NCI-H460 (cell line): ENCODE results near the gene TENM4. TPM values are rescaled to one million over a fixed set of nuclear protein-coding genes. Genes with fewer than 3 reads are reported as not detected.
"Not testable (repeated sequence)": the region's sequence is repeated elsewhere in the genome, so short reads cannot be mapped to it uniquely, and the experiment has no call there.

Experiments
- DNase-seq: peaks from one replicate; pipeline ENCODE4 v3.0.0-alpha.2; 2016; ENCODE audit warnings: low read depth; ENCODE audit errors: extremely low read depth
- total RNA-seq: library from RNA; depleted of rRNA; stranded (reverse); fragments of >200 nt; shearing (Covaris generic); gene quantifications from 2 replicates; pipeline ENCODE4 v1.2.3, GENCODE V29; 2014

The TENM4 gene
- total RNA-seq, 1 experiment from 2014 or later, result not detected

DNA sequence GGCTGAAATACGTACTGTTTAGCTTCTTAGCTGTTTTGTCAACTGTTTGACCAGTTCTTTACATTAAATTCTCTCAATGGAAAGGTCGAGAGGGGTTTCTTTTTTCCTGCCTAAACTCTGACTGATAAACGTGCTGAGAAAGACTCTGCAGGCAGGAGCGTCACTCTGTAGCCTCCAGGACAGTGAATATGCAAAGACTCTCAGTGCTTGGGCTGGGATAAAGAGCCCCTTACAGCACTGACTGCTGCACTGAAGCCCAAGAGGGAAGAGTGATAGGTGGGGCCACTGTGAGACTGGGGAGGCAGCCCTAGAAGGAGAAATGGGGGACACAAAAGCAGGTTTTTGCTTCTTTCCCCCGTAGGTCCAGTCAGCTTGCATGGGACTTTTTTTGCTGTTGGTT is 213.5 kb downstream of the TENM4 start:
- no peak for DNase-seq

DNA sequence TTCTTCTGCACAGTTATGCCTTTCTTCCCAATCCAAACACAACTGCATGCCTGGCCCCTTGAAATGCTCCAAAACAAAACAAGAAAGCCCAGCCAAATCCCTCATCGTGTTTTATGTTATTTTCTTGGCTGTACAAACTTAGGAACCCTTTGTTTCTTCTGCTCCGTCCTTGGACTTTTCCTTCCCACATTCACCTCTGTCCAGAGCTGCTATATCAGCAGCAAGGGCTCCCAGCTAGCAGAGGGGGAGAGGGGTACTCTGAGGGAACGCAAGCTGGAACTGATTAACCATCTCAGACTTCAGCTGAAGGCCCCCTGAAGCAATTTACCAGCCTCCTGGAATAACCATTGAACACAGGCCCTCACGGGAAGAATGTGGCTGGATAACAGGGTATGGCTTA is 214.7 kb downstream of the TENM4 start:
- DNase-seq, result no peak

DNA sequence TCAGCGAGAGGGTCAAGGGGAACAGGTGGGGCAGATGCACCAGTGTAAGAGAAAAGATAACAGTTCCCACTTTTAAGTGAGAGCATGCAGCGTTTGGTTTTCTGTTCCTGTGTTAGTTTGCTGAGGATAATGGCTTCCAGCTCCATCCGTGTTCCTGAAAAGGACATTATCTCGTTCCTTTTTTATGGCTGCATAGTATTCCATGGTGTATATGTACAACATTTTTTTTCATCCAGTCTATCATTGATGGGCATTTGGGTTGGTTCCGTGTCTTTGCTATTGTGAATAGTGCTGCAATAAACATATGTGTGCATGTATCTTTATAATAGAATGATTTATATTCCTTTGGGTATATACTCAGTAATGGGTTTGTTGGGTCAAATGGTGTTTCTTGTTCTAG is 218.7 kb downstream of the TENM4 start:
- DNase-seq, result not testable (repeated sequence)

DNA sequence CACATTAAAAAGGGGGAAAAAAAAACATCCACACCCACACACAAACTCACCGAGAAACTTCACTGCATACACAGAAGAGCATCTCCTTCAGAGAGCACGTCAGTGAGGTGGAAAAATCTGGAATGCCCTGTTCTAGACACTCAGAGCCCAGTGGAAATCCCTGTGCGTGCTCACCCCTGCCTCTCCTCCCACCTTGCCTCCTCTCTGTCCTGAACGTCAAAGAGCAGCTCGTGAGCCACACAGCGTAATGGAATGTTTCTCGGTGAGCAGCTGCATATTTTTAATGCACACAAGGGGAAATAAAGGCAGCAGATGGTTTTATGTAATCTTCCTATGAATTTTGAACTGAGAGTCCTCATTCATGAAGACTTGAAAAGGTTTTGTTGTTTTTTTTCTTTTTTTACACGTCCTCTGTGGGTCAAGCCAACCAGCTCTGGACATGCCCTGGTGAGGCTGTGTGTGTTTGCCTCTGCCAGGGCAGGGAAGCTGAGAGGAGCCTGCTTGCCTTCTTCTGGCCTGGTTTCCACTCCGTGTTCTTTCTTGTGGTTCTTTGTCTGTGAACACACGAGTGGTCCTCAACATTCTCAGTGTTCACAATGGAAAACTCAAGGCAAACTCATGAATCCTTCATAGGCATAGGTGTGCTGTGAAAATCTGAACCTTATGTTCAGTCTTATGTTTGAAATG is 219.2 kb downstream of the TENM4 start:
- DNase-seq, result no peak

DNA sequence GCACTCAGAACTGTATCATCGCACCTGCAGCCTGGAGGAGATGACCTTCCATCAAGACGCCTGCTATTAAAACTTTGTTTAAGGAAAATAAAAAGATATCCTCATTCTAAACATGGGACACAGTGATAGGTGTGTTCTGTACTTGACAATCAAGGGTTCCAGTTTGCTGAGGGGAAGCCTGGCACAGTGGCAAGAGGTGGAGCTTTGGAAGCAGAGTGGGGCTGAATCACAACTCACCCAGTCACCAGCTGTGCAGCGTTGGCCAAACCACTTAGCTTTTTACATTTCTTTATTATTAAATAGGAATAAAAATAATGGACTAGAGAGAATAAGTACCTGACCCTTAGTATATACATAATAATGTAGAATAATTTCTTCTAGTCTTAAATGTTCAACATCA is 220.7 kb downstream of the TENM4 start:
- no peak for DNase-seq

DNA sequence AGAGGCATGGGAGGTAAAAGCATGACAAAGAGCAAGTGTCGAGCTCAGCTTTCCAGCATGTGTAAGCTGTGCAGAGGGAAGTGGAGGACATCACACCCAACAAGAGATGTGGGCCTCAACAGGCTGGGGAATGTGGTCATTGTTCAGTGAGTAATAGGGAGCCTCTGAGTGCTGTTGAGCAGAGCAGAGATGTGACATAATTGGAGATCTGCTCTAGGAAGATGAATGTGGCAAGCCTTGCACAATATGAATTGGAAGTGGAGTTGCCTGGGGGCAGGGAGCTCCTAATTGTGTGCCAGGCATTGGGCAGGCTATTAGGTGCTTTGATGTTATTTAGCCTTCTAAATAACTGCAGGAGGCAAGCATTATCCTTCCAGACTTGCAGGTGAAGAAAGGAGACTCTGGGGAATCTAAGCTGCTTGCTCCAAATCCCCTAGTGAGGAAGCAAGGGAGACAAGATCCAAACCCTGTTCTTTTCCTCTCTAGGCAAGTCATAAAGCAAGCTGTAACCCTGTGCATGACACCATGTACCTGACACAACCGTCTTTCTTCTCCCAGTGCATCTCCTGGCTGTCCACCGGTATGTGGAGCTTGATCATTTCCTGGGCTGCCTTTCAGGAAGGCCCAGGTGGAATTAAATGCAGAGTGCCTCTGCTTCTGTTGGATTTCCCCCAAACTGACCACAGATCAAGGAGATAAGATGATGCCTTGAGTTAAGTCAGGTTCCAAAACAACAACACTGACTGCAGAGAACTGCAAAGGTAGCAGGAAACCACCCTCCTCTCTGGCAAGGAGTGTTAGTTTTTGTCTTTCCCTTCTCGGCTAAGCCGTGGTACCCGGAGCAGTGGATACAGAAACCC is 221.4 kb downstream of the TENM4 start:
- no peak for DNase-seq

DNA sequence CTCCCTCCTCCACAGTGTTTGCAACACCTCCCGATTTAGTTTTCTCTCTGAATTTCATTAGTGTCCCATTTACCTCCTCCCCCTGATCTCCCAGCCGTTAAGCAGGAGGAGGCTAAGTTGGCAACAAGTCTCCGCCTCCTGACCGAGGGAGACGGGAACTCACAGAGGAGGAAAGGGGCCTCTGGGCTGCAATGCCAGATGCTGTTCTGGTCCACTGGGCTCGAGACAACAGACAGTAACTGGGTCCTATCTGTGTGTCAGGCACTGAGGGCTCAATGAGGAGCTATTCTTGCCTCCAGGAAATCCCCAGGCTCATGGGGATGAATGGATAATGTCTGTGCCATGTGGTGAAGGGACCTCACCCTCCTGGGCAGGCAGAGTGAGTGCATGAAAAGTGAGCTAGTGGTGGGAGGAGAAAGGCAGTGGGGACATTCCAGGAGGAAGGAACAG is 228.1 kb downstream of the TENM4 start:
- no peak for DNase-seq

DNA sequence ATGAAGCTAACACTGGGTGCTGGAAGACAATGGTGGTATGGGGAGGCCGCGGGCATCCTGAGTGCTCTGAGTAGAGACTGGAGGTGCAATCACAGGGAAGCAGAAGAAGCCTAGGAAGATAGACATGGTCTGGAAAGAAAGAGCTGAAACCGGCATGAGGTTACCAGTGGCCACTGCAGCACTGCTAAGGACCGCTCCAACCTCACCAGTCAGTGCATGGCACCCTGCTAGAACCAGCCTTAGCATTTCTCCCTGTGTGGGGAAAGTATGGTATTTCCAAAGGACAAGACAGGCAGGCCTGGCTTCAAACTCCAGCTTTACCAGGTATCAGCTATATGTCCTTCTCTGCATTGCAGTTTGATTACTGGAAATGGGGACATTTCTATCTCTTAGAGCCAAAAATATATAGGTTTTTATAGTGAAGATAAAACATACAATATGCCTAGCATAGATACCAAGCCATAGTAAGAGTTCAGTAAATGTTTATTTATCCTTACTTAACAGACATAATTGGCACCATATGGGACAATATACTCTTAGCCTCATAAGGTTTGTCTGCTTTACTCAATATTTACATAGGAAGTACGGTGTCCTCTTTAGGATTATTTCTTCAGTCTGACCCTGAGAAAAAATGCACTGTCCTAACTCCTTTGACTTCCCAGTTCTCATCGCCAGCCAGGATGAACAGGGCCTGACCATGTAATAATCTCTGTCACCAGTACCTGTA is 231.1 kb downstream of the TENM4 start:
- DNase-seq, result no peak

DNA sequence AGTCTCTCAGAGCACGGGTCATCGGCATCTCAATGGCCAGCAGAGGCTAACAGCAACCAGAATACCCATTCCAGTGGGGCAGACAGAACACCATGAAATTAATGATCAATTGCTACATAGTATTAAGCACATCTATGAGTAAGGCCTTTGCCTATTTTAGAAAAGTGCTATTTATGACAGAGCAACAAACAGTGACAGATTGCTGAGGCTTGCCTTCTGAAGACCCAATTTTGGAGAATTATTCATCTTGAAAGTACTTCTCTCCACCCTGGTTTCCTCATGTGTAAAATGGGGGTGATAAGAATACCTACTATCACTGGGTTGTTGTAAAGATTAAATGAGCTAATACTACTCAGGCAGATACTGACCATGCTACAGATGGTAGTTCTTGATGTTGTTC is 232.7 kb downstream of the TENM4 start:
- DNase-seq, result no peak

DNA sequence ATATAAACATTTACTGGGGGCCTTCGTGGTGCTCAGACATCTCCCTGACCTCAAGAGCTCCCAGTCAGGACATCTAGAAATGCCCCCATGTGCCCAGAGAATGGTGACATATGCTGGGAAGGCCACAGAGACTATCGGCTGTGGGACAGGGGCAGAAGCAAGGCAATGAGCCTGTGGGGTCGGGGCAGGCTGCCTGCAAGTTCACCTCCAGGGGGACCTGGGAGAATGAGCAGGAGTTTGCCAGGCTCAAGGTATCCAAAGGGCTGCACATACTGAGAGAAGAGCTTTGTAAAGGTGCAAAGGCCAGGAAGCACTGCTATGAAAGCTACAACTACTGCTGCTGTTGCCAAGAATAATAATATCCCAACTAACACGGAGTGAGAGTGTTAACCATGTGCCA is 233.9 kb downstream of the TENM4 start:
- DNase-seq, result no peak

DNA sequence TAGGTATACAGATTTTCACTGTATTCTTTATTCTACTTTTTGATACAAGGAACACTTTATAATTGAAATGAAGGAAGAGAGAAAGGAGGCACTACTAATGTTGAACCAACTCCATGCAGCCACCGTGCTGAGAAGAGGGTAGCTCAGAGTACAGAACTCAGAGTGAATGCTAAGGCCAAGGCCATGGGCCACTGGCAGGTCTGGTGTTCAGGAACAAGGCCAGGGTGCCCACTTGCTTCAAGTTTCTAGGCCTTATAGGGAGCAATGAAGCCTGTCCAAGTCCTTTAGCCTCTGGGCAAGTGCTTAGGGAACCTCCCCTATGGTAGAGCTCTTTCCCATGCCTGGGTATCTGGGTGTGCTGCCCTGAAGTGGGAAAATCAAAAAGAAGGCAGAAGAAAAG is 235.0 kb downstream of the TENM4 start:
- DNase-seq, result no peak

DNA sequence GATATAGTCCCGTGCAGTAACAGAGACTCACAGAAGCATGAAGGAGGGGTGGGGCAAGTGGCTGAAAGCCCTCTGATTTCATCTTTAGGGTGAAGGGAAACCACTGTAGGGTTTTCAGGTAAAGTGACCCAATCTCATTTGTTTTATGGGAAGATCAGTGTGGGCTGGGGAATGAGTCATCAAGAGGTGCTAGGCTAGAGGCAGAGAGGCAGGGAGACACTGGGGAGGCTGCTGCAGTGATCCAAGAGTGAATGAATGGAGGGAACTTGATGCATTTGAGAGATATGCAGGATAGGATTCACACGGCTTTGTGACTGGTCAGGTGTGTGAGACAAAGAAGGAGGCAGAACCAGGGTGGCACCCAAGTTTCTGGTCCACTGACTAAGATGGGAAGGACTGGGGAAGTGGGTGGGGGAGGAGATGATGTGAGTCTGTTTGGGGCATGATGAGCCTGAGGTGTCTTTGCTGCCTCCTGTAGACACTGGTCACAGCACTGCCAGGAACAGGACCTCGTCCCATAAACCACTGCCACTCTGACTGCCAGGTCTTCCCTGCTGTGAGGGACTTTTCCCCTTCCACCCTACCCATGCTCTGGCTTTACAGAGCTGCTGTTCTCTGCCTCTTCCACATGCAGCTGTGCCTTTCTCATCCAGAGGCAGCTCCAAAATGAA is 239.0 kb downstream of the TENM4 start:
- no peak for DNase-seq

DNA sequence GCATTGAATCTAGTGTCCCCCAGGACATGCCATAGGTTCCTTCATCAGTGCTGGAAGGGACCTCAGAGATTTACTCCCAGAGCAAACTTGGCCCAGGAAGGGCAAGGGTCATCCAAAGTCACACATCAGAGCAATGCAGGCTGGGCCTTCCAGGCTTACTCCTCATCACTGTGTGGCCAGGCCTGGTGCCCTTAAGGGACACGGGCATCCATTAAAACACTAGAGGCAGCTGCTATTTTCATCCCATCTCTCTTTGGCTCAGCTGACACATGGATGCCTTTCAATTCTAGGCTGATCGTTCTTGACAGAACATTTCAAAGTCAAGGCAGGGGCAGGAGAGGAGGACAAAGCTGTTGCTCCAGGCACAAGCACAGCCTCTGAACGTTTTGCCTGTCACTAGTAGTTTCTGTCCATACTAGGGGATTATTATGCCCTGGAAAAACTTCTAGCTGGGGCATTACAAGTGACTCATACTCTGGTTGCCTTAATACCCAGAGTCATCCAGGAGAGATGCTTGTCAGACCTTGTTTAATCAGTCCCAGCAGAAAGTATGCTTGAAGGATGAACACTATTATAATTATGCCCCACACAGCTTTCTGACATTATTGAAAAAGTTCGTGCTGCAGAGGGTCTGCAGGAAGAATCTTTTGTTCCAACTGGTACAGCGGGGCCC is 240.3 kb downstream of the TENM4 start:
- DNase-seq, result no peak

DNA sequence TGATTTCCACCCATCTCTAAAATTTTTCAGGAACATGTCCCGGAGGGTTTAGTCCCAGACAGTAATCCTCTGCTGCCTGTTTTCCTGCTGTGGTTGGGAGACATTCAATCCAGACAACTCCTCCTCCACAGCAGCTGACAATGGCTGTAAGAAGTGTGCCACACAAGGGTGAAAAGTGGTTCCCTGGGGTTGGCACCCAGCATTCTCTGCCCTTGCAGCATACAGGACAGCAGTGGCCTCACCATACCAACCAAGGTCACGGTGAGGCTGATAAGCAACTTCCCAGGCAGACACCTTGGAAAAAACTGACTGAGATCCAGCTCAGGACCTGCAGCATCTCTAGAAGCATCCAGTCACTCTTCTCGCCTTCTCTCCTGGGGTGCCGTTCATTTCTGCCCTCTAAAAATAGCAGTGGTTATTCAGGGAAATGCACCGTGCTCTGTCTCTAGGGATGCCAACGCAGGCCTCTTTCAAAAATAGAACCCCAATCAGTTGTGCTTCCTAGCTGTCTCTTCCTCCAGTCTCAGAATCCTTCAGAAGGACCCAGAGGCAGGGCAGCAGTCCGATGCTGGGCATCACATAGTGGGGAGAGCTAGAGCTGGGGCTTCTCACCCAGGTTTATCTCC is 241.0 kb downstream of the TENM4 start:
- no peak for DNase-seq

DNA sequence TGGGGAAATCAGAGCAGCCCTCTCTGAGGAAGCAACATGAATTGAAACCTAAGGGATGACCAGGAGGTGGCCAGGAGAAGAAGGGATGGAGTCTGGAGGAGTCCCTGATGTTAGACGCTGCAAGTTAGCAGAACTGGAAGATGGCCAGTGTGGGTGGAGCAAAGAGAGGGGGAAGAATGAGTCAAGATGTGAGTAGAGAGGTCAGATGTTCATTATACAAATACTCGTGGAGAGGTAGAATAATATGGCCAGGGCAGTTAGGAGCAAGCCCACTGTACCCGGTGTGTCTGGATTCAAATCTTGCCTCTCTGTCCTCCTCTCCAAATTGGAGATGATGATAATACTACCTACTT is 242.0 kb downstream of the TENM4 start:
- no peak for DNase-seq

DNA sequence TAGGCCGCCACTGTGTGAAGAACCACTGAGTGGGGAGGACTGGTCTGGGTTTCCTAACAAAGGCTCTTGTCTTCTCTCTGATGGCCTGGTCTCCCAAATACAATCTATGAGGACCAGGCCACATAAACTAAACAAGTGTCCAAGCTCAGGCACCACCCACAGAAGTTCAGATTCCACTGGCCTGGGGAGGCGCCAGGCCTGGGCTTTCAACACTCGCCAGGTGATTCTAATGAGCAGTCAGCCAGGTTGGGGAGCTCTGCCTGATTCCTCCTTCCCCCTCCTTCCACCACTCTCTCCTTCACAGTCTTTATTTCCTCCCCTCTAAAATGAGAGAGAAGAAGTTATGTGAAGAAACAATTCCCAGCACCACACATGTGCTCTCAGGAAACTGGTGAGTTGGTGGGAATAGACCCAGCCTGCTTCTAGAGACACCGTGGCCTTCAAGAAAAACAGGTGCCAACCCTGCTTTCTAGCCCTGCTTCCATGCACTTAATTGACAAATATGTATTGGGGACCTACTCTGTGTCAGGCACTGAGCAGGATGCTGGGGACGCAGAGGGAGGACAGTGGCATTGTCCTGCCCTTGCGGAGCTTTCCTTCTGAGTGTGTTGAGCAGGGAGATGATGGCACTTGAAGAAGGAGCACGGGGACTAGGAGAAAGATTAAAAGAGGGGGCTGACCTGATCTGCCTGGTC is 242.5 kb downstream of the TENM4 start:
- DNase-seq, result no peak

DNA sequence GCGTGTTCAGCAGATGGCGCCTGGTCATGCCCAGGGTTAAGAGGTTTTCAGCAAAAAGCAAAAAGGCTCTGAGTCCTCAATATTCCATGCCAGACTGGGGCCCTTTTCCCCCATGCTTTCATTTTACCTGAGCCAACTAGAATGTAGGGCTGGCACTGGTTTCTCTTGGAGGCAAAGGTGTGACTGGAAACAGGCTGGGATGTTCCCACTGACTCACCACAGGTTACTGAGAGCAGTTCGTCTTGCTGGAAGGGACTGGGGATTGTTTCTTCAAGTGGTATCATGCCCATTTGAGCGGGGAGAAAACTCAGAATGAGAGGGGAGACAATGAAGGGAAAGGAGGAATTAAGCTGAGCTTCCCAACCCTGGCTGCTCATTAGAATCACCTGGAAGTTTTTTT is 243.9 kb downstream of the TENM4 start:
- no peak for DNase-seq

DNA sequence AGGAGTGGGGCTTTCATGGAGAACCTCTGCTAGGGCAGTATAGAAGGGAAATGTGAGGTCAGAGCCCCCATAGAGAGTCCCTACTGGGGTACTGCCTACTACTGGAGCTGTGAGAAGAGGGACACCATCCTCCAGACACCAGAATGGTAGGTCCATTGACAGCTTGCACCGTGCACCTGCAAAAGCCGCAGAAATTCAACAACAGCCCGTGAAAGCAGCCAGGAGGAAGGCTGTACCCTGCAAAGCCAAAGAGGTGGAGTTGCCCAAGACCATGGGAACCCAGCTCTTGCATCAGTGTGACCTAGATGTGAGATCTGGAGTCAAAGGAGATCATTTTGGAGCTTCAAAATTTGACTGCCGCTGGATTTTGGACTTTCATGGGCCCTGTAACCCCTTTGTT is 245.6 kb downstream of the TENM4 start:
- no peak for DNase-seq

DNA sequence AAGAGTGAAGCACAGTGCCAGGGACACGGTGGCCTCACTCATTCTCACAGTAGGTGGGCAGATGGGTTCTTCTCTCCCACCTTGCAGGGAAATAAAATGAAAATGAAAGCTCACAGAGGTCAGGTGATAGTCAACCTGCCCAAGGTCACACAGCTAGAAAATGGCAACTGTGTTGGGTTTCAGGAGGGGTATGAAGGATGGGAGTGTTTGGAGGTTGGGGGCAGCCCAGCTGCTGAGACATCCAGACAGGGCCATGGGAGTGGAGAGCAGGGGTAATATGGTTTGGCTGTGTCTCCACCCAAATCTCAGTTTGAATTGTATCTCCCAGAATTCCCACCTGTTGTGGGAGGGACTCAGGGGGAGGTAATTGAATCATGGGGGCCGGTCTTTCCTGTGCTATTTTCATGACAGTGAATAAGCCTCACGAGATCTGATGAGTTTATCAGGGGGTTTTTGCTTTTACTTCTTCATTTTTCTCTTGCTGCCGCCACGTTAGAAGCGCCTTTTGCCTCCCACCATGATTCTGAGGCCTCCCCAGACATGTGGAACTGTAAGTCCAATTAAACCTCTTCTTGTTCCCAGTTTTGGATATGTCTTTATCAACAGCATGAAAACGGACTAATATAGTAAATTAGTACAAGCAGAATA is 247.0 kb downstream of the TENM4 start:
- no peak for DNase-seq
